PFSK-1 (cell line): ENCODE results near the gene MPPED1.

Experiments
- FOXP2 ChIP-seq: optimal IDR thresholded peaks from 2 replicates; pipeline ENCODE3; 2011; ENCODE audit warnings: borderline replicate concordance, control low read depth, inconsistent platforms; ENCODE audit not compliant: insufficient read depth; ENCODE audit errors: extremely low read length, extremely low read depth
- POLR2AphosphoS5 ChIP-seq: IDR thresholded peaks from 2 replicates; pipeline ENCODE4 v1.6.1; 2012; ENCODE audit warnings: low read depth, mild to moderate bottlenecking, control low read depth, low read length, moderate library complexity
- SIN3A ChIP-seq: IDR thresholded peaks from 2 replicates; pipeline ENCODE4 v1.6.1; 2012; ENCODE audit warnings: mild to moderate bottlenecking, low read length, moderate library complexity, borderline replicate concordance; ENCODE audit not compliant: insufficient read depth
- TAF1 ChIP-seq: IDR thresholded peaks from 2 replicates; pipeline ENCODE4 v1.6.1; 2012; ENCODE audit warnings: low read length, control low read depth, borderline replicate concordance; ENCODE audit not compliant: insufficient read depth
- TF ChIP-seq, protein P1 (sequence below), 2 experiments: IDR thresholded peaks; 2 replicates each; pipeline versions ENCODE4 v1.6.1 to v1.8.0; 2011 to 2012; ENCODE audit warnings: low read depth in 2 of 2, low read length in 2 of 2, control low read depth in 1 of 2, inconsistent platforms in 1 of 2, mild to moderate bottlenecking in 1 of 2, moderate library complexity in 1 of 2; ENCODE audit not compliant: insufficient read depth in 1 of 2

The MPPED1 gene

DNA sequence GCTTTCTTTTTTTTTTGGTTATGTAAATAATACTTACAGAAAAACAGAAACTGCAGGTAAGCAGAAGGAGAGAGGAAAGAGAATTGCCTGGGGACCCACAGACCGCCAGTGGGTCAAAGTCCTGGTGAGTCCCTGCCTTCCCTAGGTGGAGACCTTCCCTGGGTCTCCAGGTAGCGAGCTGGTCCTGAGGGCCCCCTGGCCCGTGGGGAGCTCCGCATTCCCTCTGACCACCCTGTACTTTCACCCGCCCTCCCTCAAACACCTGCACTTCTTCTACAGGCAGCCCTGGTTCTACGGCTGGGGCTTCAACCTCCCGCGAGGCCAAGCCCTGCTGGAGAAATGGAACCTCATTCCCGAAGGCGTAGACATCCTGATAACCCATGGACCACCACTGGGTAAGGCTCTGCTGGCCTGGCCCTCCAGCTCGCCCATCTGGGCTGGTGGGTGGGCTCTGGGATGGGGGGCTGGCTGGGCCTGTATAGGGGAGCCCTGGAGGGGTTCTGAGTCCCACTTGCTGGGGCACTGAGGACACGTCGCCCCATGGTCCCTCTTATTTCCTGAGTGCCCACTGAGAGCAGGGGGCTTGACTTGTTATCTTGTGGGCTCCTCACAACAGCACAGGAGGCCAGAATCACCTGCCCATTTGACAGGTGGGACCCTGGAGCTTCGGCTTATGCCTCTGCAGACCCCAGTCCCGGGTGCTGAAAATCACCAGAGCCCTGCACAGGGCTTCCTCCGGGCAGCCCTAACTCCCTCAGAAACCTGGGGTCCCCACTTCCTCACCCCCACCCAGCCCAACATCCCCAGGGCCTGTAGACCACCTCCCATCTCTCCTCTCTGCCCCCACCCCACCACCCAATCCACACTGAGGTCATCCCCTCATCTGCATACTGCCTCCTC is 86.4 kb downstream of the MPPED1 start:
- TF ChIP-seq FOXP2, result no peak

GRCh38 chr22:43498856-43499253 is 87.0 kb downstream of the MPPED1 start:
- TF ChIP-seq, protein P1, sequence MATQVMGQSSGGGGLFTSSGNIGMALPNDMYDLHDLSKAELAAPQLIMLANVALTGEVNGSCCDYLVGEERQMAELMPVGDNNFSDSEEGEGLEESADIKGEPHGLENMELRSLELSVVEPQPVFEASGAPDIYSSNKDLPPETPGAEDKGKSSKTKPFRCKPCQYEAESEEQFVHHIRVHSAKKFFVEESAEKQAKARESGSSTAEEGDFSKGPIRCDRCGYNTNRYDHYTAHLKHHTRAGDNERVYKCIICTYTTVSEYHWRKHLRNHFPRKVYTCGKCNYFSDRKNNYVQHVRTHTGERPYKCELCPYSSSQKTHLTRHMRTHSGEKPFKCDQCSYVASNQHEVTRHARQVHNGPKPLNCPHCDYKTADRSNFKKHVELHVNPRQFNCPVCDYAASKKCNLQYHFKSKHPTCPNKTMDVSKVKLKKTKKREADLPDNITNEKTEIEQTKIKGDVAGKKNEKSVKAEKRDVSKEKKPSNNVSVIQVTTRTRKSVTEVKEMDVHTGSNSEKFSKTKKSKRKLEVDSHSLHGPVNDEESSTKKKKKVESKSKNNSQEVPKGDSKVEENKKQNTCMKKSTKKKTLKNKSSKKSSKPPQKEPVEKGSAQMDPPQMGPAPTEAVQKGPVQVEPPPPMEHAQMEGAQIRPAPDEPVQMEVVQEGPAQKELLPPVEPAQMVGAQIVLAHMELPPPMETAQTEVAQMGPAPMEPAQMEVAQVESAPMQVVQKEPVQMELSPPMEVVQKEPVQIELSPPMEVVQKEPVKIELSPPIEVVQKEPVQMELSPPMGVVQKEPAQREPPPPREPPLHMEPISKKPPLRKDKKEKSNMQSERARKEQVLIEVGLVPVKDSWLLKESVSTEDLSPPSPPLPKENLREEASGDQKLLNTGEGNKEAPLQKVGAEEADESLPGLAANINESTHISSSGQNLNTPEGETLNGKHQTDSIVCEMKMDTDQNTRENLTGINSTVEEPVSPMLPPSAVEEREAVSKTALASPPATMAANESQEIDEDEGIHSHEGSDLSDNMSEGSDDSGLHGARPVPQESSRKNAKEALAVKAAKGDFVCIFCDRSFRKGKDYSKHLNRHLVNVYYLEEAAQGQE (IDR thresholded peaks at IDR 0.05; ENCODE audit: insufficient read depth in 1 of 2, low read depth in 2 of 2, low read length in 2 of 2), result no peak
- TF ChIP-seq FOXP2 (no peak), TAF1 (no peak), POLR2AphosphoS5 (no peak), SIN3A (no peak)

DNA sequence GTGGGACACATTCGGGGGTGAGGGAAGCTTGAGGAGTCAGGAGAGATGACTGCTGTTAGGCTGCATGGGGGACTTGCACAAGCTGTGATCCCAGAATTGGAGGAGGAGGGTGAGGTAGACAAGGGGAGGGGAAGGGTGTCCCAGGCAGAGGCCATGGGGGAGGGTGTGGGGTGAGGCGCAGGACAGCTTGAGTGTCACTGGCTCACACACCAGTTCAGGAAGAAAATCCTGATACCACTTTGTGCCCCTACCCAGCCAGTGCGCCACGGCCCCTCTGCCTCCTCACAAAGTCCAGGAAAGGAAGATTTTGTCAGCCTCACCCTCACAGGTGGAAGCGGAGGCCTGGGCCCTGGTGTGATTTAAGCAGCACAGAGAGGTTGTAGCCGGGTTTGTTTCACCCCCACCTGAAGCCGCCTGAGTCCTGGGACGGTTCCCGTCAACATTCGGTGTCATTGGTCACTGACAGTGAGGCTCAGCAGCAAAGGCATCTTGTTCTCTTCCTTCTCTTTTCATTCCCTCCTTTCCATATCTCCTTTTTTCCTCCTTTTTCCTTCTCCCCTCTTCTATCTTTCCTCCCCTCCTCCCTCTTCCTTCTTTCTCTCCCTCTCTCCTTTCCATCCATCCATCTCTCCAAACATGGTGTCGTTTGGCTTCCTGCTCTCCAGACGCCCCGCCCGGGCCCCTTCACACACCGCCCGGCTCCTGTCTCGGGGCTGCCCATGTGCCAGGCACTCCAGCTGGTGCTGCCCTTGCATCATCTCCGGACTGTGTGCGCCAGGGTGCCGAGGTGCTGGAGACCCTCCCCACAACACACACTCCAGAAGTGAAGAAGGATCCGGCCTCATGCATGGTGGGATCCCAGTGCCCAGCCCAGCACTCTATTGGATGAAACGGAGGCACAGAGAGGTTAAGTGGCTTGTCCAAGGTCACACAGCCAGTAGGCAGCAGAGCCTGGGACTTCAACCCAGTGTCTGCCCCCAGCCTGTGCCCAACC is 89.3 kb downstream of the MPPED1 start:
- TF ChIP-seq, protein P1 (IDR thresholded peaks at IDR 0.05; ENCODE audit: insufficient read depth in 1 of 2, low read depth in 2 of 2, low read length in 2 of 2), result no peak
- TF ChIP-seq FOXP2, result no peak
- TF ChIP-seq SIN3A, result no peak
- no peak for TF ChIP-seq POLR2AphosphoS5
- TF ChIP-seq TAF1, result no peak

DNA sequence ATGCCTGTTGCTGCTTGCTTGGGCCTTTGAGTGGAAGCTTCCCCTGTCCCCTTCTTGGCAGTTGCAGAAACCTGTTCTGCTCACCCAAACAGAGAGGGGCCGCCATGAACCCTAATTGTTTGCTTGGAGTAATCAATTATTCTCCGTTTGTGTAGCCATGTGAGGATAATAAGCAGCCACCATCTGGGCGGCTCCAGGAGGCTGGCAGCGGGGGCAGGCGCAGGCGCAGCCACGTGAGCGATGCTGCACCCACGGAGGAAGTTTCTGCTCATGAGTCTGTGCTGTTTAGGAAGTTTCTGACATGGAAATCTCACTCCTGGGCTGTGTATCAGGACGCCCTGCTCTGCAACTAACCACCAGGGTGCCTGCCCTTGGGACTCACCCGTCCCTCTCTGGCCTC is 90.1 kb downstream of the MPPED1 start:
- no peak for TF ChIP-seq POLR2AphosphoS5
- no peak for TF ChIP-seq SIN3A
- TF ChIP-seq, protein P1 (IDR thresholded peaks at IDR 0.05; ENCODE audit: insufficient read depth in 1 of 2, low read depth in 2 of 2, low read length in 2 of 2), result no peak

GRCh38 chr22:43502306-43502874 is 90.6 kb downstream of the MPPED1 start:
- TF ChIP-seq POLR2AphosphoS5, result no peak
- TF ChIP-seq, protein P1 (IDR thresholded peaks at IDR 0.05; ENCODE audit: insufficient read depth in 1 of 2, low read depth in 2 of 2, low read length in 2 of 2), result no peak
- TF ChIP-seq SIN3A, result no peak
- TF ChIP-seq FOXP2, result no peak
- TF ChIP-seq TAF1, result no peak
